ENCODE data around the gene NAA10.

NAA10 gene

DNA sequence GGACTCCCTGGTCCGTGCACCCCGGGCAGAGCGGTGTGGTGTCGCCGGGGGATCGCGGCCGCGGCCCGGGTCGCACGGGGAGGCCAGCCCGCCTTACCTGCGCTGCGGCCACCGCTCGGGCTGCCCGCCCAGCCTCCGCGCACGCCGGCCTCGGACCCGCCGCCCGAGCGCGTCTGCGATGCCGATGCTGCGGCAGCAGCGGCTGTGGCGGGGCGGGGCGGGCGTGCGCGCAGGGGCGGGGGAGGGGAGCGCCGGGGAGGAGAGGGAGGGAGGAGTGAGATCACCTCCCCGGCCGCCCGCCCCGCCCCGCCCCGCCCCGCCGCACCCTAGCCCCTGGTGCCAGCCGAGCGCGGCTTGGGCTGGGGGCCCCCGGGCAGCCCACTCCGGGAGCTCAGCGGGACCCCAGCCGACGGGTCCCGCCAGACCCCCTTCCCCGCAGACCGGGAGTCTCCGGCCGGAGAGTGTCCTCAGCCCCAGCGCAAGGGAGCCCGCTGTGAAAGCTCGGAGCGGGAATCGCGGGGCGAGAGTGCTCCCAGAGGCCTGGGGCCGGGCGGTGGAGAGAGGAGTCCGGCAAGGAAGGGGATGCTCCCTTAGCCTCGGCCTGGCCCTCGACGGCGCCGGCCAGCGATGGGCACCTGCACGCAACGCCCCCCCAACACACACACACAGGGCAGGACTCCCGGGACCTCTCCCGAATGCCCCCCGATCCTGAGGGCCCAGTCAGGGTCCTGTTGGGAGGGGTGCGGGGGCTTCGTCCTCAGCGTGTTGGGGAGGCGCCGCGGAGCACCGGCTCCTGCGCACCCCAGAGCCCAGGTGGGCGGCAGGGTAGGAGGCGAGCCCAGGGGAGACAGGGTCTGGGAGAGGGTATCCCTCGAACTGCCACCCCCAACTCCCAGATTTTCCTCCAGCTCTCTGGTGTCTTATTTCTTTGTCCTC lies 48.6 kb downstream of the NAA10 start, which contains the start of gene L1CAM:
Gene L1CAM, minus strand, starts transcription at position 206 of the 936 bp plus-strand sequence. CDS start 10,337 bp downstream, outside the sequence.
- in situ Hi-C loops (cut with HindIII; ENCODE audit: low sequenced_read_pairs): no loop called here

- in situ Hi-C loops (cut with HindIII; ENCODE audit: low sequenced_read_pairs): no loop called here
Observed at GRCh38 chrX:153885208-153885787, 49.5 kb downstream of the NAA10 start.

DNA sequence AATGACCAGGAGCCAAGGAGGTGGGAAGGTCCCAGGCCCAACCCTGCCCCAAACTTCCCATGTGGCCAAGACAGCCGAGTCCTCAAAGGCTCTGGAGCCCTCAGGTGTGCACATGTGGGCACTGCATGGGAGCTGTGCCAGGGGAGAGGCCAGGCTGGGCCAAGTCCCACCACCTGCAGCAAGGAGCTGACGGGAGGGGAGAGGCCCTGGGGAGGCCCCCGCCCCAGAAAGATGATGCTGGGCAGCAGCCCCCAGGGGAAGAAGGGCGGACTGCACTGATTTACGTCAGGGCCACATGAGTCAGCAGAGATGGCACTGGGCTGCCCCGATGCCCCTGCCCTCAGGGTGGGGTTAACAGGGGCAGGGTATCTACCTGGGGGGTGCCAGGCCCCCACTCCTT lies 50.2 kb downstream of the NAA10 start:
- in situ Hi-C loops (cut with HindIII; ENCODE audit: low sequenced_read_pairs): no loop called here

- in situ Hi-C loops (cut with HindIII; ENCODE audit: low sequenced_read_pairs): no loop called here
Observed at GRCh38 chrX:153884136-153884535, 50.7 kb downstream of the NAA10 start.

DNA sequence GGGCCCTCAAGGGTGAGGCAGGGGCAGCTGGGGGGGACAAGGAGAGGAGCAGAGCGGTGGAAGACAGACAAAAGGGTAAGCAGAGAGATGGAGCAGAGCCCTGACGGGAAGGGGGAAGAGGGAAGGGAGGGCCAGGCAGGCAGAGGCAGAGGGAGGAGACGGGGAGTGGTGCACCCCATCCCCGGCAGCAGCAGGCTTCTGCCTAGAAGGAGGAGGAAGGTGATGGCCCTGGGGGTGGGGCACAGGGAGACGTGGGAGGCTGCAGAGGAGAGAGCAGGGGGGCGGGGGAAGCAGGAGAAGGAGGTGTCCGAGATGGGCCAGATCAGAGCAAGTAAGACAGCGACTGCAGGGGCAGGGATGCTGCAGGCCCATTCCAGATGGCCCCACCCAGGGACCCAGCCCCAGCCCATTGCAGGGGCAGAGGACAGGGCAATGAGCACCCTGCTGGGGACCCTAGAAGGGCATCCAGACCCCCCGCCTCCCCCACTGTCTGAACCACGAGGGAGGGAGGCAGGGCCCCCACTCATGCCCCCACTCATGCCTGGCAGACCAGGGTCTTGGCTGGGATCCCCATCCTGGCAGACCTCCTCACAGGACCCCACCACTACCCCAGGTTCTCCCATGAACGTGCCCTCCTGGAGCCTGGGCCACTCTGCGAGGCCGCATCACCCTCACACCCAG lies 51.5 kb downstream of the NAA10 start:
- in situ Hi-C loops (cut with HindIII; ENCODE audit: low sequenced_read_pairs): no loop called here

- in situ Hi-C loops (cut with HindIII; ENCODE audit: low sequenced_read_pairs): no loop called here
Observed at GRCh38 chrX:153882557-153882956, 52.3 kb downstream of the NAA10 start.

GRCh38 chrX:153882086-153882498 lies 52.7 kb downstream of the NAA10 start:
- in situ Hi-C loops (cut with HindIII; ENCODE audit: low sequenced_read_pairs): no loop called here

- in situ Hi-C loops (cut with HindIII; ENCODE audit: low sequenced_read_pairs): no loop called here
Observed at GRCh38 chrX:153881281-153881680, 53.6 kb downstream of the NAA10 start.

- in situ Hi-C loops (cut with HindIII; ENCODE audit: low sequenced_read_pairs): no loop called here
Observed at GRCh38 chrX:153880440-153880815, 54.4 kb downstream of the NAA10 start.

GRCh38 chrX:153879741-153880439 lies 54.9 kb downstream of the NAA10 start:
- in situ Hi-C loops (cut with HindIII; ENCODE audit: low sequenced_read_pairs): no loop called here

Measured in DLD1 (cell line).